Sigmoid colon (tissue), 7 donors: ENCODE measurements around the gene EMC8. TPM values are rescaled to one million over a fixed set of nuclear protein-coding genes. Genes with fewer than 3 reads are reported as not detected.
"Not testable (repeated sequence)": the region's sequence is repeated elsewhere in the genome, so short reads cannot be mapped to it uniquely, and the experiment has no call there.

Experiments used
- DNase-seq: peaks from one replicate; pipeline ENCODE4 v3.0.0-alpha.2; 2019
- H3K27ac ChIP-seq, 4 donors: fragments of 200-600 bp; sonication (generic); one replicate each; pipeline ENCODE4 v1.5.1; 2016 to 2019; ENCODE audit warnings: mild to moderate bottlenecking in 1 of 4
- H3K27me3 ChIP-seq, 3 donors: fragments of 200-600 bp; sonication (generic); one replicate each; pipeline ENCODE4 v1.5.1; 2019; ENCODE audit warnings: mild to moderate bottlenecking in 1 of 3
- H3K36me3 ChIP-seq, 4 donors: fragments of 200-600 bp; sonication (generic); one replicate each; pipeline ENCODE4 v1.5.1; 2016 to 2019
- H3K4me1 ChIP-seq, 4 donors: fragments of 200-600 bp; sonication (generic); one replicate each; pipeline ENCODE4 v1.5.1; 2017 to 2019
- H3K4me3 ChIP-seq, 4 donors: fragments of 200-600 bp; sonication (generic); one replicate each; pipeline ENCODE4 v1.5.1; 2017 to 2019; ENCODE audit warnings: mild to moderate bottlenecking in 2 of 4, moderate library complexity in 1 of 4
- H3K9me3 ChIP-seq, 4 donors: fragments of 200-600 bp in 3 of 4; sonication (generic) in 3 of 4; one replicate each; pipeline versions ENCODE4 v1.5.1 to v1.6.1; 2013 to 2019
- EP300 ChIP-seq, 4 donors: sonication (generic); formaldehyde crosslinking; IDR thresholded peaks; one replicate each; pipeline ENCODE4 v1.6.1; 2017; ENCODE audit warnings: antibody characterized with exemption in 4 of 4
- POLR2A ChIP-seq, 2 donors: fragments of 450-650 bp; IDR thresholded peaks; one replicate each; pipeline ENCODE4 v1.6.1; 2016; ENCODE audit warnings: antibody characterized with exemption in 2 of 2, mild to moderate bottlenecking in 2 of 2, moderate library complexity in 2 of 2
- POLR2AphosphoS5 ChIP-seq, 4 donors: sonication (generic); formaldehyde crosslinking; IDR thresholded peaks; one replicate each; pipeline ENCODE4 v1.6.1; 2017; ENCODE audit warnings: antibody characterized with exemption in 4 of 4
- WGBS, 2 donors: extraction: QIAGEN DNeasy Blood & Tissue Kit; methylation state at CpG; one replicate each; pipeline ENCODE4 v1.1.7; 2013; 5-methylcytosine and 5-hydroxymethylcytosine counted together
- intact Hi-C: fragments of 100-400 bp; cut with DNase I; formaldehyde crosslinking; loops from one replicate; pipeline ENCODE4 v1.15.1; 2023
- polyA plus RNA-seq, 3 donors: library from polyadenylated mRNA; stranded (reverse); fragments of 200-250 nt; gene quantifications; one replicate each; pipeline ENCODE4 v1.2.3, GENCODE V29; 2013
- total RNA-seq, 4 donors: library from RNA; depleted of rRNA; stranded (reverse); fragments of >200 nt; gene quantifications; one replicate each; pipeline ENCODE4 v1.1.0, GENCODE V29; 2016
- TF ChIP-seq, protein P1 (sequence below), 4 experiments: fragments of 450-650 bp in 3 of 4; fragments of 200-600 bp in 1 of 4; IDR thresholded peaks; one replicate each; pipeline ENCODE4 v1.5.1; 2016 to 2019; ENCODE audit warnings: antibody characterized with exemption in 4 of 4, mild to moderate bottlenecking in 3 of 4, moderate library complexity in 2 of 4
- donor health status: healthy with polysubstance abuse.
- donor health status: Bipolar disorder and iron deficiency.
- donor health status: healthy.

The EMC8 gene
- total and polyA plus RNA-seq, 7 donors = 13.8 to 38.8 (median 23.7) TPM

DNA sequence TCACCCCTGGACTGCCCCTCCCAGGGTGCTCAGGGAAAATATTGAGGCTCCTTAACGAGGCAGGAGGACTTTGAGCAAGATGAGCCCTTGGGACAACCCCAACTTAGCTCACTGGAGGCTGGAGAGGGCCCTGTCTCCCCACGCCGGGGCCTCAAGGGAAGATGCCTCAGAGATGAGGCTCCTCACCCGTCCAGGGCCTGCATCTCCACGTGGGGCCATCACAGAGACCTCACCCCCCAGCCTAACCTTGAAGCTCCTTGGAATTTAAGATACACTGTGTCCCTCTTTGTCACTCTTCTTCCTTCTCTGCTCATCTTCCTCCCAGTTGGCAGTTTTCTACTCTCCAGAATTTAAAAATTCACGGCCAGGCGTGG is 11.4 kb upstream of the EMC8 start:
- DNase-seq = no peak
- intact Hi-C loops = no loop called here
- Histone ChIP-seq H3K36me3 (peaks cover 2 to 17% (median 16%) of the 10 kb centered on the region in 4 donors), H3K9me3 (no peaks in the 10 kb centered on the region), H3K27ac (no peak overlapping the region), H3K4me3 (no peak overlapping the region), H3K4me1 (no peaks in the 10 kb centered on the region), H3K27me3 (peaks cover 0 to 6% (median 0%) of the 10 kb centered on the region in 3 donors)
- TF ChIP-seq EP300 (IDR thresholded peaks at IDR 0.05) = no peak
- WGBS, 2 donors = 85 to 89% methylated on average over 7 of the region's 7 CpGs

DNA sequence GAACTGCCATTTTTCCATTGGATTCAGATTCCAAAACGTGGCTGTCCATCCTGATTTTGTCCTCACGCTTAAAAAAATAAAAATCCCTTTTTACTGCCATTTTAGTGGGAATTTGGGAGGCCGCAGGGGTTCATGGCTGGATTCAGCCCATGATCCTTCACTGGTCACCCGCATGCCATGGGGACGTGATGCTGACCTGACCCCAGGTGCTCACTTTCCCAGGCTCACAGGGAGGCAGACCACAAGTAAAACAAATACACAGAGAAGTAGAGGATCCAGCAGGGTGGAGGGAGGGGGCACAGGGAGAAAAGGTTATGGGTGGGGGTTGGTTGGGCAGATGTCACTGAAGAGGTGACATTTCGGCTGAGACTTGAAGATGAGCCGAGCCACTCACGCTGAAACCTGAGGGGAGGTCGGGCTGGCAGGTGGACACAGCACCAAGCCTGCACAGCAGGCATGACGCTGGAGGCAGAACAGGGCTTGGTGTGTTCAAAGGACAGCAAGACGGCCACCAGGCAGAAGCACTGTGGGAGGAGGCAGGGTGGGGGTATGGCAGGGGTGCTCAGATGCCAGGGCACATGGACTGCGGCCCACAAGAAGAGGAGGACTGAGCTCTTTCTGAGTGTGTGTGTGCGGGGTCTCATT is 10.9 kb upstream of the EMC8 start:
- Histone ChIP-seq H3K27me3 (peaks cover 0 to 6% (median 0%) of the 10 kb centered on the region in 3 donors), H3K27ac (no peak overlapping the region), H3K9me3 (no peaks in the 10 kb centered on the region), H3K4me3 (no peak overlapping the region), H3K36me3 (peaks cover 7 to 22% (median 21%) of the 10 kb centered on the region in 4 donors), H3K4me1 (no peaks in the 10 kb centered on the region)
- DNase-seq = no peak
- TF ChIP-seq POLR2AphosphoS5 (IDR thresholded peaks at IDR 0.05) (no peak), POLR2A (IDR thresholded peaks at IDR 0.05) (no peak), EP300 (IDR thresholded peaks at IDR 0.05) (no peak)
- TF ChIP-seq, protein P1, sequence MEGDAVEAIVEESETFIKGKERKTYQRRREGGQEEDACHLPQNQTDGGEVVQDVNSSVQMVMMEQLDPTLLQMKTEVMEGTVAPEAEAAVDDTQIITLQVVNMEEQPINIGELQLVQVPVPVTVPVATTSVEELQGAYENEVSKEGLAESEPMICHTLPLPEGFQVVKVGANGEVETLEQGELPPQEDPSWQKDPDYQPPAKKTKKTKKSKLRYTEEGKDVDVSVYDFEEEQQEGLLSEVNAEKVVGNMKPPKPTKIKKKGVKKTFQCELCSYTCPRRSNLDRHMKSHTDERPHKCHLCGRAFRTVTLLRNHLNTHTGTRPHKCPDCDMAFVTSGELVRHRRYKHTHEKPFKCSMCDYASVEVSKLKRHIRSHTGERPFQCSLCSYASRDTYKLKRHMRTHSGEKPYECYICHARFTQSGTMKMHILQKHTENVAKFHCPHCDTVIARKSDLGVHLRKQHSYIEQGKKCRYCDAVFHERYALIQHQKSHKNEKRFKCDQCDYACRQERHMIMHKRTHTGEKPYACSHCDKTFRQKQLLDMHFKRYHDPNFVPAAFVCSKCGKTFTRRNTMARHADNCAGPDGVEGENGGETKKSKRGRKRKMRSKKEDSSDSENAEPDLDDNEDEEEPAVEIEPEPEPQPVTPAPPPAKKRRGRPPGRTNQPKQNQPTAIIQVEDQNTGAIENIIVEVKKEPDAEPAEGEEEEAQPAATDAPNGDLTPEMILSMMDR (IDR thresholded peaks at IDR 0.05) = no peak
- intact Hi-C loops = no loop called here
- WGBS, 2 donors = 82 to 87% methylated on average over 13 of the region's 13 CpGs

DNA sequence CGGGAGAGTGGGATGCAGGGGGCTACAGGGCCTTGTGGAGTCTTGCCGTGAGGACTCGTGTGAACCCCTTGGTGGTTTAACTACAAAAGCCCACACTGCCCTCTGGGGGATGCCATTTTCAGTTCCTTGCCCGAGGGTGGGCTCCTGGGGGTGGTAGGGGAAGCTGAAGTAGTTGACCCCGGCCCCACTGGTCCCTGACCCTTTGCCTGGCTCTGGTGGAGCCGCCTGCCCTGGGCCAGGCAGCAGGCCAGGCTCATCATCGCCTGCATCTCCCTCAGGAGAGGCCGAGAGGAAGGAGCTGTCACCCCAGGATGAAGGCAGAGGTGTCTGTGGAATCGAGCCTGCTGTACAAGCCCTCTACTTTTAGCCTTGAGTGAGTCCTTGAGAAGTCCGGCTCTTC is 10.3 kb upstream of the EMC8 start:
- 80% methylated on average over 10 of the region's 10 CpGs for WGBS, 2 donors
- intact Hi-C loops = no loop called here

DNA sequence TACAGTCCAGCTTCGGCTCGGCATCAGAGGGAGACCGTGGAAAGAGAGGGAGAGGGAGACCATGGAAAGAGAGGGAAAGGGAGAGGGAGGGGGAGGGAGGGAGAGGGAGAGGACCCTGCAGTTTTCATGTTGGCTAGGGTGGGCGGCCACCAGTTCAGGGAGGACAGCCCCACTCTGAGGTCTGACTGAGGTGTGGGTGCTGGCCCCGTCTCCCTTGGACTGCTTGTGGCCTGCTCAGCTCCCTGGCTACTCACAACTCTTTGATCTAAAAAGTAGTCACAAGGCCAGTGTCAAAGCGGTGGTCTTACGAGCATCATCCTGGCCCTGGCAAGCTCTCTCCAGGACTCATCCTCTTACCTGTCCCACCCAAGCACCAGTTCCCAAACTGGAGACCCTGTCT is 9.6 kb upstream of the EMC8 start:
- WGBS, 2 donors = 95 to 97% methylated on average over 7 of the region's 7 CpGs
- TF ChIP-seq EP300 (IDR thresholded peaks at IDR 0.05) = no peak
- no peak for TF ChIP-seq POLR2AphosphoS5 (IDR thresholded peaks at IDR 0.05)
- TF ChIP-seq, protein P1 (IDR thresholded peaks at IDR 0.05) = no peak
- TF ChIP-seq POLR2A (IDR thresholded peaks at IDR 0.05) = no peak

More for the DNA sequence above, 10.3 kb upstream of the EMC8 start:
- peaks cover 0 to 6% (median 0%) of the 10 kb centered on the region in 3 donors for H3K27me3 ChIP-seq
- H3K4me1 ChIP-seq = no peaks in the 10 kb centered on the region
- TF ChIP-seq POLR2A (IDR thresholded peaks at IDR 0.05) (no peak), POLR2AphosphoS5 (IDR thresholded peaks at IDR 0.05) (no peak), EP300 (IDR thresholded peaks at IDR 0.05) (no peak)
- TF ChIP-seq, protein P1 (IDR thresholded peaks at IDR 0.05) = no peak
- H3K4me3 ChIP-seq = no peak overlapping the region
- no peak for DNase-seq
- no peak overlapping the region for H3K27ac ChIP-seq
- H3K36me3 ChIP-seq = peaks cover 12 to 28% (median 26%) of the 10 kb centered on the region in 4 donors
- H3K9me3 ChIP-seq = no peaks in the 10 kb centered on the region

DNA sequence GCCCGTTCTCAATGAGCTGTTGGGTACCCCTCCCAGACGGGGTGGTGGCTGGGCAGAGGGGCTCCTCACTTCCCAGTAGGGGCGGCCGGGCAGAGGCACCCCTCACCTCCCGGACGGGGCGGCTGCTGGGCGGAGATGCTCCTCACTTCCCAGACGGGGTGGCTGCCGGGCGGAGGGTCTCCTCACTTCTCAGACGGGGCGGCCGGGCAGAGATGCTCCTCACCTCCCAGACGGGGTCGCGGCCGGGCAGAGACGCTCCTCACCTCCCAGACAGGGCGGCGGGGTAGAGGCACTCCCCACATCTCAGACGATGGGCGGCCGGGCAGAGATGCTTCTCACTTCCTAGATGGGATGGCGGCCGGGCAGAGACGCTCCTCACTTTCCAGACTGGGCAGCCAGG is 8.8 kb upstream of the EMC8 start:
- H3K4me3 ChIP-seq, DNase-seq, H3K9me3 ChIP-seq, H3K4me1 ChIP-seq, intact Hi-C loops, H3K27ac ChIP-seq, H3K27me3 ChIP-seq: not testable (repeated sequence)
- H3K36me3 ChIP-seq = peaks cover 17 to 43% (median 35%) of the 10 kb centered on the region in 4 donors
- WGBS, 2 donors = 95 to 97% methylated on average over 22 to 27 of the region's 27 CpGs

More for the DNA sequence above, 9.6 kb upstream of the EMC8 start:
- Histone ChIP-seq H3K4me1 (no peaks in the 10 kb centered on the region), H3K27me3 (peaks cover 0 to 6% (median 0%) of the 10 kb centered on the region in 3 donors), H3K36me3 (peaks cover 15 to 35% (median 30%) of the 10 kb centered on the region in 4 donors), H3K4me3 (no peak overlapping the region), H3K27ac (no peak overlapping the region), H3K9me3 (no peaks in the 10 kb centered on the region)
- DNase-seq = no peak
- intact Hi-C loops = no loop called here

DNA sequence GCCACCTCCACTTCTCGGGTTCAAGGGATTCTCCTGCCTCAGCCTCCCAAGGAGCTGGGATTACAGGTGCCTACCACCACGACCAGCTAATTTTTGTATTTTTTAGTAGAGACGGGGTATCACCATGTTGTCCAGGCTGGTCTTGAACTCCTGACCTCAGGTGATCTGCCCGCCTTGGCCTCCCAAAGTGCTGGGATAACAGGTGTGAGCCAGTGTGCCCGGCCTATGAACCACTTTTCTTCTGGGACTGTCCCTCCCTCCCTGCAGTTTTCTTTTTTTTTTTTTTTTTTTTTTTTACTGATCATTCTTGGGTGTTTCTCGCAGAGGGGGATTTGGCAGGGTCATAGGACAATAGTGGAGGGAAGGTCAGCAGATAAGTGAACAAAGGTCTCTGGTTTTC is 8.0 kb upstream of the EMC8 start:
- H3K4me1 ChIP-seq, DNase-seq, H3K9me3 ChIP-seq, H3K27ac ChIP-seq, H3K4me3 ChIP-seq, intact Hi-C loops, H3K27me3 ChIP-seq: not testable (repeated sequence)
- H3K36me3 ChIP-seq = peaks cover 23 to 50% (median 42%) of the 10 kb centered on the region in 4 donors
- WGBS, 2 donors = 91 to 92% methylated on average over 6 of the region's 6 CpGs
